Putamen (tissue), 1 donor: ENCODE data around the gene DHX57.
"Not testable (repeated sequence)": the region's sequence is repeated elsewhere in the genome, so short reads cannot be mapped to it uniquely, and the experiment has no call there.

Experiments
- DNase-seq: peaks from one replicate; pipeline ENCODE4 v3.0.0-alpha.2; 2016; ENCODE audit warnings: low spot score

Gene DHX57

GRCh38 chr2:38863061-38863695 is 12.6 kb downstream of the DHX57 start:
- no peak for DNase-seq

- no peak for DNase-seq
Measured at GRCh38 chr2:38862476-38862875, 13.3 kb downstream of the DHX57 start.

- no peak for DNase-seq
Measured at GRCh38 chr2:38856165-38856564, 19.6 kb downstream of the DHX57 start.

- no peak for DNase-seq
Measured at GRCh38 chr2:38850045-38850444, 25.7 kb downstream of the DHX57 start.

GRCh38 chr2:38836791-38837190 is 38.9 kb downstream of the DHX57 start:
- DNase-seq, result no peak

- DNase-seq, result peak; percentile 2
Measured at GRCh38 chr2:38835990-38836389, 39.7 kb downstream of the DHX57 start.

GRCh38 chr2:38835015-38835601 is 40.6 kb downstream of the DHX57 start:
- no peak for DNase-seq

- DNase-seq, result no peak
Measured at GRCh38 chr2:38830526-38831159, 45.1 kb downstream of the DHX57 start.

GRCh38 chr2:38829971-38830370 is 45.8 kb downstream of the DHX57 start:
- no peak for DNase-seq

GRCh38 chr2:38828460-38828859 is 47.3 kb downstream of the DHX57 start:
- no peak for DNase-seq

GRCh38 chr2:38827539-38828145 is 48.1 kb downstream of the DHX57 start:
- DNase-seq, result peak; percentile 68

GRCh38 chr2:38825956-38826355 is 49.8 kb downstream of the DHX57 start:
- no peak for DNase-seq

- no peak for DNase-seq
Measured at GRCh38 chr2:38824906-38825305, 50.8 kb downstream of the DHX57 start.

GRCh38 chr2:38823386-38823785 is 52.3 kb downstream of the DHX57 start:
- no peak for DNase-seq

- DNase-seq, result no peak
Measured at GRCh38 chr2:38818565-38818964, 57.2 kb downstream of the DHX57 start.

GRCh38 chr2:38815936-38816335 is 59.8 kb downstream of the DHX57 start:
- DNase-seq, result no peak

GRCh38 chr2:38810488-38810887 is 65.2 kb downstream of the DHX57 start:
- DNase-seq, result no peak

- DNase-seq, result no peak
Measured at GRCh38 chr2:38808677-38809076, 67.1 kb downstream of the DHX57 start.

GRCh38 chr2:38806733-38807059 is 69.0 kb downstream of the DHX57 start:
- DNase-seq, result no peak

GRCh38 chr2:38806015-38806732 is 69.6 kb downstream of the DHX57 start:
- no peak for DNase-seq

GRCh38 chr2:38797953-38798352 is 77.8 kb downstream of the DHX57 start:
- DNase-seq, result no peak

GRCh38 chr2:38797250-38797676 is 78.5 kb downstream of the DHX57 start:
- DNase-seq, result no peak

- DNase-seq, result not testable (repeated sequence)
Measured at GRCh38 chr2:38795016-38795415, 80.7 kb downstream of the DHX57 start.
